DLD1 (cell line): ENCODE results near the gene DENND1B.

ENCODE experiments used
- in situ Hi-C: cut with HindIII; loops from 2 replicates; pipeline ENCODE4 v1.10.0; 2017; ENCODE audit warnings: low sequenced_read_pairs

DENND1B gene

GRCh38 chr1:197775282-197776262 is at the start of gene DENND1B:
Gene DENND1B, minus strand, starts transcription at chr1:197775480. Its CDS starts 325 bp downstream, at chr1:197775155.
- in situ Hi-C loops = no loop called here

- in situ Hi-C loops = no loop called here
Observed at GRCh38 chr1:197814306-197814705, 39.0 kb upstream of the DENND1B start.

GRCh38 chr1:197813741-197814140 is 38.5 kb upstream of the DENND1B start:
- in situ Hi-C loops = no loop called here

- in situ Hi-C loops = no loop called here
Observed at GRCh38 chr1:197811769-197812168, 36.5 kb upstream of the DENND1B start.

GRCh38 chr1:197810812-197811211 is 35.5 kb upstream of the DENND1B start:
- in situ Hi-C loops = no loop called here

GRCh38 chr1:197808880-197809279 is 33.6 kb upstream of the DENND1B start:
- in situ Hi-C loops = no loop called here

- in situ Hi-C loops = no loop called here
Observed at GRCh38 chr1:197807739-197808453, 32.6 kb upstream of the DENND1B start.

- in situ Hi-C loops = no loop called here
Observed at GRCh38 chr1:197807216-197807615, 31.9 kb upstream of the DENND1B start.

GRCh38 chr1:197806718-197807117 is 31.4 kb upstream of the DENND1B start:
- in situ Hi-C loops = no loop called here

- in situ Hi-C loops = no loop called here
Observed at GRCh38 chr1:197801684-197802083, 26.4 kb upstream of the DENND1B start.

- in situ Hi-C loops = no loop called here
Observed at GRCh38 chr1:197801111-197801482, 25.8 kb upstream of the DENND1B start.

GRCh38 chr1:197800379-197801110 is 25.3 kb upstream of the DENND1B start:
- in situ Hi-C loops = no loop called here

- in situ Hi-C loops = no loop called here
Observed at GRCh38 chr1:197799271-197799670, 24.0 kb upstream of the DENND1B start.

GRCh38 chr1:197798492-197798891 is 23.2 kb upstream of the DENND1B start:
- in situ Hi-C loops = no loop called here

- in situ Hi-C loops = no loop called here
Observed at GRCh38 chr1:197797010-197797409, 21.7 kb upstream of the DENND1B start.

- in situ Hi-C loops = no loop called here
Observed at GRCh38 chr1:197788741-197789739, 13.8 kb upstream of the DENND1B start.

- in situ Hi-C loops = no loop called here
Observed at GRCh38 chr1:197787623-197788536, 12.6 kb upstream of the DENND1B start.

- in situ Hi-C loops = no loop called here
Observed at GRCh38 chr1:197787056-197787455, 11.8 kb upstream of the DENND1B start.

- in situ Hi-C loops = no loop called here
Observed at GRCh38 chr1:197786280-197786679, 11.0 kb upstream of the DENND1B start.
